Ascending aorta (tissue), 2 donors: ENCODE data around the gene INPP5D. TPM values are rescaled to one million over a fixed set of nuclear protein-coding genes. Genes with fewer than 3 reads are reported as not detected.

Experiments
- DNase-seq, 2 donors: peaks; one replicate each; pipeline ENCODE4 v3.0.0-alpha.2; 2019; ENCODE audit warnings: low spot score in 2 of 2
- H3K27ac ChIP-seq, 2 donors: fragments of 200-600 bp; sonication (generic); one replicate each; pipeline ENCODE4 v1.5.1; 2016 to 2017; ENCODE audit warnings: mild to moderate bottlenecking in 1 of 2
- H3K27me3 ChIP-seq: fragments of 200-600 bp; sonication (generic); one replicate; pipeline ENCODE4 v1.5.1; 2017
- H3K36me3 ChIP-seq, 2 donors: fragments of 200-600 bp; sonication (generic); one replicate each; pipeline ENCODE4 v1.5.1; 2016
- H3K4me1 ChIP-seq, 2 donors: fragments of 200-600 bp; sonication (generic); one replicate each; pipeline ENCODE4 v1.5.1; 2016 to 2017; ENCODE audit warnings: mild to moderate bottlenecking in 1 of 2
- H3K4me3 ChIP-seq, 2 donors: fragments of 200-600 bp; sonication (generic); one replicate each; pipeline ENCODE4 v1.5.1; 2016 to 2017; ENCODE audit warnings: mild to moderate bottlenecking in 1 of 2
- H3K9me3 ChIP-seq, 2 donors: fragments of 200-600 bp; sonication (generic); one replicate each; pipeline ENCODE4 v1.5.1; 2016
- intact Hi-C: fragments of 100-400 bp; cut with DNase I; formaldehyde crosslinking; loops from one replicate; pipeline ENCODE4 v1.15.1; 2023
- total RNA-seq: library from RNA; depleted of rRNA; stranded (reverse); fragments of >200 nt; gene quantifications from one replicate; pipeline ENCODE4 v1.1.0, GENCODE V29; 2016
- TF ChIP-seq, protein P1 (sequence below), 3 experiments: fragments of 200-600 bp in 2 of 3; fragments of 450-650 bp in 1 of 3; sonication (generic) in 2 of 3; IDR thresholded peaks; one replicate each; pipeline ENCODE4 v1.5.1; 2016 to 2019; ENCODE audit warnings: antibody characterized with exemption in 3 of 3, mild to moderate bottlenecking in 1 of 3, moderate library complexity in 1 of 3

The INPP5D gene
- total RNA-seq, 1 donor from 2014 or later, result 21.7 TPM

DNA sequence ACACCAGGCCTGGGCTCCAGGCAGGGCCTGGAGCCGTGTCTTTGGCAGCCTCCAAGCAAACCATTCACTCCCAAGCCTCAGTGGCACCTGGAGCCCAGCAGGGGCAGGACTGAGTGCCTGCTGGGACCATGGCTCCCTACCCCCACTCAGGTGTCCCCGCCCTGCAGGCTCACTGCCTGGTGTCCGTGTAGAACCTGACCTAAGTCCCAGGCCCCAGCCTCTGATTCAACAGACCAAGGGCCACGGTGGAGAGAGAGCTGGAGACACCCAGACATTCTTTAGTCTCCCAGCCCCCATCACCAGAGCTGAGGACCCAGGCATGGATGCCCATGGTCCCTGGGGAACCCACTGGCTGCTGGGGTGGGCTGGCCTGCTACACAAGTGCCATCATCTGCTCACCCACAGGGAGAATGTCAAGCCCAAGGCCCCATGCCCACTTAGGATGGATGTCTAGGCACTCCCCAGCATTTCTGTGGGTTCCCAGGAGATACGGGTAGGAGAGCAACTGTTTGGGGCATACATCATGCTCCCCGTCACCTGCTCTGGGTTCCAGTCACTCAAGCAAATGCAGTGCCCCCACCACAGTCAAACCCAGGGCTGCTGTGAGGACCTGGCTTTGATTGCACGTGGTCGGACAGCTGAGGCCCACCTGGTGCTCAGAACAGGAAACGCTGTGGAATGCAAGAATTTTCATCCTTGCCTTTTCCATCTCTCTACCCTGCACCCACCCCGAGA is 148.4 kb downstream of the INPP5D start:
- Histone ChIP-seq H3K36me3 (no peaks in the 10 kb centered on the region), H3K27me3 (no peaks in the 10 kb centered on the region), H3K4me3 (no peak overlapping the region), H3K27ac (no peak overlapping the region), H3K9me3 (no peaks in the 10 kb centered on the region), H3K4me1 (peaks cover 8 to 12% of the 10 kb centered on the region in 2 donors)
- TF ChIP-seq, protein P1, sequence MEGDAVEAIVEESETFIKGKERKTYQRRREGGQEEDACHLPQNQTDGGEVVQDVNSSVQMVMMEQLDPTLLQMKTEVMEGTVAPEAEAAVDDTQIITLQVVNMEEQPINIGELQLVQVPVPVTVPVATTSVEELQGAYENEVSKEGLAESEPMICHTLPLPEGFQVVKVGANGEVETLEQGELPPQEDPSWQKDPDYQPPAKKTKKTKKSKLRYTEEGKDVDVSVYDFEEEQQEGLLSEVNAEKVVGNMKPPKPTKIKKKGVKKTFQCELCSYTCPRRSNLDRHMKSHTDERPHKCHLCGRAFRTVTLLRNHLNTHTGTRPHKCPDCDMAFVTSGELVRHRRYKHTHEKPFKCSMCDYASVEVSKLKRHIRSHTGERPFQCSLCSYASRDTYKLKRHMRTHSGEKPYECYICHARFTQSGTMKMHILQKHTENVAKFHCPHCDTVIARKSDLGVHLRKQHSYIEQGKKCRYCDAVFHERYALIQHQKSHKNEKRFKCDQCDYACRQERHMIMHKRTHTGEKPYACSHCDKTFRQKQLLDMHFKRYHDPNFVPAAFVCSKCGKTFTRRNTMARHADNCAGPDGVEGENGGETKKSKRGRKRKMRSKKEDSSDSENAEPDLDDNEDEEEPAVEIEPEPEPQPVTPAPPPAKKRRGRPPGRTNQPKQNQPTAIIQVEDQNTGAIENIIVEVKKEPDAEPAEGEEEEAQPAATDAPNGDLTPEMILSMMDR (IDR thresholded peaks at IDR 0.05), result no peak
- intact Hi-C loops, result no loop called here
- DNase-seq, result no peak

DNA sequence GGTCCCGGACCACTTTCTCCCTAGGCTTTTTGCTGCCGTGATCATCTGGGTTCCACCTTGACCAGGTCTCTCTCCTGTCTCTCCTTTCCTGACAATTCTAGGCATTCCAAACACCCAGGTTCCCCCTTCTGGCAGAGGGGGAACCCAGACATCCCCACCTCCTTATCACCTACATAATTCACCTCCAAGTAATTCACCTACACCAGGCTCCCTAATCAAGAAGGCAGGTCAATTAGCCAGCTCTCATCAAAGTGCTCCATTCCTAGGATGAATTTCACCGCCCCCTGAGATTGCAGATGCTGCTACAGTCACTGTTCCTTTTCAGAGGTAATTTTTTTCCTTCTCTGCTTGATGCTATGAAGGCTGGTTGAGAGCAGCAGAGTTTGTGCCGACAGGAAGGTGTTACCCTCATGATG is 149.0 kb downstream of the INPP5D start:
- Histone ChIP-seq H3K9me3 (no peaks in the 10 kb centered on the region), H3K36me3 (no peaks in the 10 kb centered on the region), H3K27me3 (no peaks in the 10 kb centered on the region), H3K4me3 (no peak overlapping the region), H3K4me1 (peaks cover 8 to 12% of the 10 kb centered on the region in 2 donors), H3K27ac (peak overlapping the region in 1 of 2 donors; percentile 9)
- no peak for DNase-seq
- intact Hi-C loops, result no loop called here
- TF ChIP-seq, protein P1 (IDR thresholded peaks at IDR 0.05), result no peak

DNA sequence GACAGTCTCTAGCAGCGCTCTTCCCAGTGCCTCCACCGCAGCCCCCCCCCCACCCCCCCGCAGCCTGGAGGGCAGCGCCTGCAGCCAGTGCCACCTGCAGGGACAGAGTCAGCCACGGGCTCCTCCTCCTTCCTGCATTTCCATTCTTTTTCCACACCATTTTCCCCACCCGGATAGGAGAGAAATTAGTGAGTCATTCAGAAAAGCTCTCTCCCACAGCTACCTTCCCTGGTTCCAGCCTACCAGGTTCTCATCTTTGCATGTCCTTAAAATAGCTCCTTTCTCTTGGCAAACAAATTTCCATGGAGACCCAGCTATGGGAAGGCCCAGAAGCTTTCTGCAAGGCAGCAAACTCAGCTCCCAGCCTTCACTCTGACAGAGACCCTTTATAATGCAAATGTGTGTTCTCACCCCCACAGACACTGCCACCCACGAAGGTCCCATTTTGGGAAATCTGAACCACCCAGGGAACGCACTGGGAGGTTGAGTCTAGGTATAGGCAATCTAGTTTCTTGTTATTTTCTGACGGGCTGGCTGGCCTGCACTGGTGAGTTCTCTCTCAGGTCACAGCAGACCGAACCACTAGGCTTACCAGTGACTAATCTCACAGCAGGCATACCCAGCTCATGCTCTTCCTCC is 149.5 kb downstream of the INPP5D start:
- intact Hi-C loops, result no loop called here
- TF ChIP-seq, protein P1 (IDR thresholded peaks at IDR 0.05), result no peak
- H3K9me3 ChIP-seq, result no peaks in the 10 kb centered on the region

DNA sequence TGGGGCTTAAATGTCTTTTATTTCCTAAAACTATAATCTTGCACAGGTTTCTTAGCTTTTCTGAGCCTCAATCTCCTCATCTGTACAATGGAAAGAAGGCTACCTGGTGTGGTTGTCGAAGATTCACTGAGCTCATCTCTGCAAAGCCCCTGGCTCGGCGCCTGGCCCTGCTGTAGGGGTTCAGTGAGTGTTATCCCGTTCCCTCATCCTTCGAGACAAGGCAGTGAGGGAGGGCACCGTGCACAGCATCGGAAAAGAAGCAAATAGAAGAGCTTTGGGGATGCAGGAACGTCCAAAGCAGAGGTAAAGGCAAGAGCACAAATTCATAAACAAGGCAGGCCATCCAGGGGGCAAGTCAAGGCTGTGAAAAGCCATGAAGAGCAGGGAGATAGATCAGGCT is 150.1 kb downstream of the INPP5D start:
- intact Hi-C loops, result no loop called here

More for the DNA sequence above, 149.5 kb downstream of the INPP5D start:
- Histone ChIP-seq H3K27ac (peak overlapping the region in 1 of 2 donors; percentile 9), H3K27me3 (no peaks in the 10 kb centered on the region), H3K4me1 (peaks cover 8 to 12% of the 10 kb centered on the region in 2 donors), H3K36me3 (no peaks in the 10 kb centered on the region), H3K4me3 (no peak overlapping the region)
- DNase-seq, result no peak

DNA sequence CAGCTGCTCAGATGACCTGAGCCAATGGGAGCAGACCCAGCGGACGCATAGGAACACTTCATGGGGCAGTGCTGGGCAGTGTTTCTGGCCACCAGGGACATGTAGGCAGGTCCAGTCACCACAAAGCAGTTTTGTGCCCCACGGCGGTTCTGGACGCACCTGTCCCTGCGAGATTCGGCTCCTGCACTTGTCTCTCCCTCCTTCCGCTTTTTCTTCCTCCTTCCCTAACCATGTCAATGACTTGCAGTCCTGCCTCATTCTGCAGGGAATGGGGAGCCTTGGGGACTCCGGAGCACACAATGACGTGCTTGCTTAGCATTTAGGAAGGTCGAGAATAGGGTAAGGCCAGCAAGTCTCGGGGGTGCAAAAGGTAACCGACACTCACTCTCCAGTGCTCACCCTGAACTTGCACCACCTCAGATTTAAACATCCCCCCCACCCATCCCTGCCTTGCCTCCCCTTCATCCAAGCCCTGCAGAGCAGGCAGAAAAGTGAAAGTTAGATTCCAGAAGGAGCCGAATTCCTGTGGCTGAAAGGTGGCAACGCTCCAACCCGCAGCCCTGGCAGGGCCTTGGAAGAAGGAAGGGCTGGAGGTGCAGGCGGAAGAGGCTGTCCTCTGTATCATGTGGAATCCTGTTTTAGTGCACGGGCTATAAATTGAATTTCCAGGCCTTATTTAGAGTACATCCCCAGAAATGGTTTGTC is 150.9 kb downstream of the INPP5D start:
- no peaks in the 10 kb centered on the region for H3K9me3 ChIP-seq
- peak overlapping the region; percentile 51 to 54 for H3K4me3 ChIP-seq
- no peaks in the 10 kb centered on the region for H3K36me3 ChIP-seq
- TF ChIP-seq, protein P1 (IDR thresholded peaks at IDR 0.05), result no peak
- H3K4me1 ChIP-seq, result peaks cover 8 to 12% of the 10 kb centered on the region in 2 donors
- H3K27ac ChIP-seq, result peak overlapping the region; percentile 63 to 68
- DNase-seq, result peak in 1 of 2 donors; percentile 77
- intact Hi-C loops, result no loop called here
- H3K27me3 ChIP-seq, result no peaks in the 10 kb centered on the region

More for the DNA sequence above, 150.1 kb downstream of the INPP5D start:
- no peaks in the 10 kb centered on the region for H3K36me3 ChIP-seq
- peaks cover 8 to 12% of the 10 kb centered on the region in 2 donors for H3K4me1 ChIP-seq
- H3K9me3 ChIP-seq, result no peaks in the 10 kb centered on the region
- TF ChIP-seq, protein P1 (IDR thresholded peaks at IDR 0.05), result no peak
- no peak for DNase-seq
- no peaks in the 10 kb centered on the region for H3K27me3 ChIP-seq
- no peak overlapping the region for H3K27ac ChIP-seq
- H3K4me3 ChIP-seq, result no peak overlapping the region
